Measurements from ENCODE around the gene SLC39A9. TPM values are rescaled to one million over a fixed set of nuclear protein-coding genes. Genes with fewer than 3 reads are reported as not detected.
"Not testable (repeated sequence)": the region's sequence is repeated elsewhere in the genome, so short reads cannot be mapped to it uniquely, and the experiment has no call there.

Gene SLC39A9
- total RNA-seq, 2 donors from 2014 or later, result 36.3 to 38.2 TPM

GRCh38 chr14:69404883-69405282 is 6.4 kb downstream of the SLC39A9 start:
- DNase-seq (no peak), ATAC-seq (no peak)
- intact Hi-C loops (cut with DNase I), result no loop called here
- Histone ChIP-seq H3K4me1 (peaks cover 42% of the 10 kb centered on the region), H3K27ac (no peak overlapping the region), H3K4me3 (no peak overlapping the region), H3K27me3 (no peaks in the 10 kb centered on the region), H3K36me3 (replicated peaks in 1 of 2; ENCODE audit: insufficient read depth in 1 of 2, low read depth in 2 of 2) (no peaks in the 10 kb centered on the region), H3K9me3 (no peaks in the 10 kb centered on the region)
- 98 to 99% methylated on average over 5 of the region's 5 CpGs for WGBS, 2 donors
- TF ChIP-seq POLR2A (IDR thresholded peaks at IDR 0.05), result no peak
- TF ChIP-seq CTCF (IDR thresholded peaks at IDR 0.05), result no peak

GRCh38 chr14:69405762-69406161 is 7.3 kb downstream of the SLC39A9 start:
- Histone ChIP-seq H3K4me3 (no peak overlapping the region), H3K36me3 (replicated peaks in 1 of 2; ENCODE audit: insufficient read depth in 1 of 2, low read depth in 2 of 2) (no peaks in the 10 kb centered on the region), H3K27me3 (no peaks in the 10 kb centered on the region), H3K9me3 (no peaks in the 10 kb centered on the region), H3K27ac (no peak overlapping the region), H3K4me1 (peaks cover 40% of the 10 kb centered on the region)
- no peak for TF ChIP-seq POLR2A (IDR thresholded peaks at IDR 0.05)
- TF ChIP-seq CTCF (IDR thresholded peaks at IDR 0.05), result no peak
- intact Hi-C loops (cut with DNase I), result no loop called here
- ATAC-seq (no peak), DNase-seq (no peak)

DNA sequence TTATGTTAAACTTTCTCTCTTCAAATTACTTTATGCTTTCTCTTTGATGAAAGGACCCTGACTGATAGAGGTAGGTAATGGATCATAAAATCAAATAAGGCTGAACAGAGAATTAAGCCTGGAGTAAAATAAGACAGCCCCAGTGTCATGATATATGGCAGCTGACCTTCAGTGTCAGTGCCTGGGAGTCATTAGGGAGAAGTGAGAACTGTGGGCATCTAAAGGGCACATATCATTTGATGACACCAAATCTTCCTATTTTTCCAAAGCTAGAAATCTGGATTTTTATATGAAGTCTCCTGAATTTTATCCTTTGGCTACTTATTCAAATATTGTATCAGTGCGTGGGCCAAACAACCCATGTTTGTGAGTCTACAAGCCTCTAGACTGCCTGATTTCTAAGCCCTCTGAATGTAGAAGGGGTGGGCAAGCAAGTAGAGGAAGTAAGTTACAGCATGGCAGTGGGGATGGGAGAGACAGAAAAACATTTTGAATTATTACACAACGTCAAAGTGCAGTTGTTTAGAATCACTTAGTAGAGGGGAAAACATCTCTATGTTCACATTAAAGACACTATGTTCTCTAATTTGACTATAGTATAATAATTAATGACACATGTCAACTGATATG is 10.0 kb downstream of the SLC39A9 start:
- WGBS, 2 donors, result 57 to 60% methylated on average over 2 of the region's 2 CpGs
- no peak for ATAC-seq
- H3K27me3 ChIP-seq, result no peaks in the 10 kb centered on the region
- no peaks in the 10 kb centered on the region for H3K36me3 ChIP-seq (replicated peaks in 1 of 2; ENCODE audit: insufficient read depth in 1 of 2, low read depth in 2 of 2)
- intact Hi-C loops (cut with DNase I), result no loop called here
- no peak for TF ChIP-seq POLR2A (IDR thresholded peaks at IDR 0.05)
- TF ChIP-seq CTCF (IDR thresholded peaks at IDR 0.05), result no peak
- no peak for DNase-seq
- H3K27ac ChIP-seq, result no peak overlapping the region
- peaks cover 20% of the 10 kb centered on the region for H3K4me1 ChIP-seq
- H3K4me3 ChIP-seq, result no peak overlapping the region
- no peaks in the 10 kb centered on the region for H3K9me3 ChIP-seq

DNA sequence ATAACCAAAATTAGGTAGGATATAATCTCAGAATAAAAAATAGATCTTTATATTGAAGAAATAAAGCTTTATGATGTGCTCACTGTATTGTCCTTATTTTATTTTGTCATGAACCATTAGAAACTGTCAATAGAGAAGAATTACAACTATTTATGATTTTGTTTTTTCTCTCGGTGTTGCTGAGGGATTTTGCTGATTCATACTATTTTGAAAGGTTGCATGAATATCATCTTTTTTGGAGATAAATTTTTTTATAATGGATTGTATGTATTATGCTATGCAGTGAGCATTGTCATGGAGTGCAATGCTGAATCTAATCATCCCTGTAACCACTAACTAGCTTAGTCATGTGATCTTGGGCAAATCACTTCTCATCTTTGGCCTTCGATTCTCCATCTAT is 15.0 kb downstream of the SLC39A9 start:
- DNase-seq, result no peak
- TF ChIP-seq POLR2A (IDR thresholded peaks at IDR 0.05), result no peak
- no peak for TF ChIP-seq CTCF (IDR thresholded peaks at IDR 0.05)

DNA sequence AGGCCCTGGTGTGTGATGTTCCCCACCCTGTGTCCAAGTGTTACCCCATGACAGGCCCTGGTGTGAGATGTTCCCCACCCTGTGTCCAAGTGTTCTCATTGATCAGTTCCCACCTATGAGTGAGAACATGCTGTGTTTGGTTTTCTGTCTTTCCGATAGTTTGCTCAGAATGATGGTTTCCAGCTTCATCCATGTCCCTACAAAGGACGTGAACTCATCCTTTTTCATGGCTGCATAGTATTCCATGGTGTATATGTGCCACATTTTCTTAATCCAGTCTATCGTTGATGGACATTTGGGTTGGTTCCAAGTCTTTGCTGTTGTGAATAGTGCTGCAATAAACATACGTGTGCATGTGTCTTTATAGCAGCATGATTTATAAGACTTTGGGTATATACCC is 17.6 kb downstream of the SLC39A9 start:
- H3K9me3 ChIP-seq; H3K36me3 ChIP-seq (replicated peaks in 1 of 2; ENCODE audit: insufficient read depth in 1 of 2, low read depth in 2 of 2); intact Hi-C loops (cut with DNase I); H3K4me3 ChIP-seq; H3K4me1 ChIP-seq; H3K27me3 ChIP-seq; H3K27ac ChIP-seq; ATAC-seq; DNase-seq: not testable (repeated sequence)
- 90 to 92% methylated on average over 4 of the region's 4 CpGs for WGBS, 2 donors

More for the DNA sequence above, 15.0 kb downstream of the SLC39A9 start:
- no peaks in the 10 kb centered on the region for H3K36me3 ChIP-seq (replicated peaks in 1 of 2; ENCODE audit: insufficient read depth in 1 of 2, low read depth in 2 of 2)
- WGBS, 2 donors, result 86 to 91% methylated on average over 2 of the region's 2 CpGs
- H3K27me3 ChIP-seq, result no peaks in the 10 kb centered on the region
- no peak overlapping the region for H3K4me3 ChIP-seq
- ATAC-seq, result no peak
- H3K27ac ChIP-seq, result no peak overlapping the region
- H3K4me1 ChIP-seq, result peaks cover 19% of the 10 kb centered on the region
- no peaks in the 10 kb centered on the region for H3K9me3 ChIP-seq
- intact Hi-C loops (cut with DNase I), result no loop called here
